ENCODE measurements around the gene LTB. TPM values are rescaled to one million over a fixed set of nuclear protein-coding genes. Genes with fewer than 3 reads are reported as not detected.

LTB gene
- total and polyA plus RNA-seq, 2 of the 4 experiments (the other 2 are of a cell fraction), result not detected

DNA sequence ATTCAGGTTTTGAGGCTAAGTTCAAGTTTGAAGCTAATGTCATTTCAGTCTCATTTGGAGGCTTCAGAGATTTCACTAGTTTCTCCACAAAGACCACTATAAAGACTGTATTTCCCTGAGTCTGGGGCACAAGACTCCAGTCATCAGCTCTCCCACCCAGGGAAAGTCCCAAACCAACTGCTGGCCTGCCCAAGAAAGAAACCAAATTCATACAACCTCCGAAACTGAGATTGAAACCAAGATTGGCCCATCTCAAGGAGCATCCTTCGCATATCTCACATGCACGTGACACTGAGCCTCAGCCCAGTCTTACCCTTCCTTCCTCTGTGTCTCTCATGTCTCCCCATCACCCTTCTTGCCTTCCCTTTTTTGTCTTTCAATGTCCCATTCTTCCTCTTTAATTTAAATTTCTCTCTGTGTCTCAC lies 13.7 kb downstream of the LTB start:
- POLR2A ChIA-PET (ENCODE audit: unreplicated experiment), result no interaction called here

More for the DNA sequence above, 13.7 kb downstream of the LTB start:
- Histone ChIP-seq H3K4ac (ENCODE audit: low read depth, low read length) (no peak overlapping the region), H3K4me3 (ENCODE audit: insufficient read depth, low read depth, low read length) (no peak overlapping the region), H2BK5ac (ENCODE audit: low read depth, low read length, poor library complexity, severe bottlenecking) (no peak overlapping the region), H3K27me3 (ENCODE audit: control insufficient read depth, insufficient read depth, low read length) (peaks cover 26% of the 10 kb centered on the region), H3K23ac (ENCODE audit: low read depth, low read length) (no peak overlapping the region), H2AFZ (replicated peaks; ENCODE audit: low read length, poor library complexity) (peak overlapping the region; percentile 33), H4K5ac (ENCODE audit: low read depth, low read length) (no peak overlapping the region), H3K4me2 (ENCODE audit: low read depth, low read length) (no peak overlapping the region), H3K56ac (ENCODE audit: extremely low read depth, insufficient read depth, low read length) (no peak overlapping the region), H3K9me3 (ENCODE audit: control insufficient read depth, insufficient read depth, low read length) (no peaks in the 10 kb centered on the region), H3K18ac (ENCODE audit: low read depth, low read length) (no peak overlapping the region), H2AK5ac (ENCODE audit: low read depth, low read length) (no peak overlapping the region), H2AK9ac (replicated peaks; ENCODE audit: low read depth, low read length, poor library complexity) (no peak overlapping the region), H3K36me3 (ENCODE audit: control insufficient read depth, insufficient read depth, low read length) (no peaks in the 10 kb centered on the region), H3K79me1 (ENCODE audit: low read depth in 1 of 2, low read length in 2 of 2) (no peaks in the 10 kb centered on the region), H3K9me1 (ENCODE audit: insufficient read depth, low read length) (no peaks in the 10 kb centered on the region), H4K20me1 (ENCODE audit: insufficient read depth, low read length) (no peaks in the 10 kb centered on the region), H3K27ac (ENCODE audit: insufficient read depth, low read length) (no peak overlapping the region), H4K91ac (ENCODE audit: insufficient read depth, low read depth, low read length) (no peak overlapping the region), H3K4me1 (ENCODE audit: control insufficient read depth, insufficient read depth, low read length) (no peaks in the 10 kb centered on the region; the same call in 1 of the 2 replicates), H3K14ac (replicated peaks; ENCODE audit: low read depth, low read length) (no peak overlapping the region), H3K9ac (ENCODE audit: low read depth, low read length) (no peak overlapping the region), H2BK20ac (ENCODE audit: low read depth, low read length) (no peak overlapping the region), H2BK120ac (ENCODE audit: low read depth, low read length) (no peak overlapping the region), H4K8ac (ENCODE audit: low read depth in 2 of 2, low read length in 2 of 2) (no peak overlapping the region), H2BK15ac (ENCODE audit: low read depth, low read length) (no peak overlapping the region)
- TF ChIP-seq SMC3 (IDR thresholded peaks at IDR 0.05; ENCODE audit: low read depth, low read length) (no peak), RCOR1 (IDR thresholded peaks at IDR 0.05; ENCODE audit: insufficient replicate concordance, low read length) (no peak), USF2 (IDR thresholded peaks at IDR 0.05; ENCODE audit: low read depth, low read length) (no peak)
- intact Hi-C loops (cut with micrococcal nuclease), result no loop called here
- no peak for DNase-seq
- in situ Hi-C loops (cut with MboI; ENCODE audit: low sequenced_read_pairs), result no loop called here
- BruUV-seq (replicated peaks), result no TSS peak
- dilution Hi-C loops (cut with HindIII; ENCODE audit: low sequenced_read_pairs, unreplicated experiment), result no loop called here
- WGBS, 2 experiments (ENCODE audit: extremely low coverage in 2 of 2, insufficient read length in 1 of 2), result 71% methylated on average over 3 of the region's 3 CpGs; no CpG with 5 or more reads in 1 of the 2 experiments
- no peak for ATAC-seq (ENCODE audit: low read depth)
- CTCF ChIA-PET, result interaction anchor here (1.0 to 1.2 kb wide), 2 partner anchors 30 kb away, joined by 3 to 4 read pairs; no protein-coding TSS in a partner anchor
